NCI-H82 treated with DMSO at 0.1 percent for 48 hours (cell line): ENCODE results near the gene WDR7.

Experiments used
- DNase-seq: peaks from one replicate; lab custom pipeline; 2025; ENCODE audit not compliant: unreplicated experiment; lab: John Stamatoyannopoulos, UW

WDR7 gene

GRCh38 chr18:56795381-56795780 lies 144.2 kb downstream of the WDR7 start:
- DNase-seq: no peak

DNA sequence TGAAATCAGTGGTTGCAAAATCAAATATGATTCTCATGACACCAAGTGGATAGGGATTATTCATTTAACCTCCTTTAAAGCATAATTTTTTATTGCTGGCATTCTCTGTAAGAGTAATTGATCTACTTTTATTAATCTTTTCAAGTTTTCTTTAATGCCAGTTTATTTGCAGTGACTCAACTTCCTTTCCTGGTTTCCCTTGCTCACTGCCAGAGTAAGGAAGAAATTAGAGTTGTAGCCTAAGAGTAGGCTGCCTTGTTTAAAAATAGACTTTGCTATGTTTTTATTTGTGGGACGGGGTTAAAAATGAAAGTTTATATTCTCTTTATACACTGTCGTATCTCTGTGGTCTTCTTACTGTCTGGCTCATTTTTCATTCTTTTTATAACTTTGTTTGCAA lies 148.6 kb downstream of the WDR7 start:
- DNase-seq: no peak

DNA sequence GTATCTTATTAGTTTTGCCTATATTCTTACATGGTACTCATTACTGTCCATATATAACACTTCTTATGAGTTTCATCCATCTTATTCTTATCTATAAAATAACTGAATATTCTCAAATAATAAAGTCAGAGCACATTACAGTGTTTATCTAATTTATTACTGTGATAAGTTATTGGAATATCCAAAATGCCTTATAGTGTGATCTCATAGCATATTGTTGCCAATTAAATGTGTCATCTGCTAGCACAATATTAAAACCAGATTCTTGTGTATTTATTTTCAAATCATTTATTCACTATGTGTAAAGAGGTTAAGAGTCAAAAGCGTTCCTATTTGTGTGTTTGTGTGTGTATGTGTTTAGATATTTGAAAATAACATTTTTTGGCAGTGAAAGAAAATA lies 151.9 kb downstream of the WDR7 start:
- DNase-seq: no peak

- DNase-seq: no peak
Observed at GRCh38 chr18:56804395-56804794, 153.2 kb downstream of the WDR7 start.

DNA sequence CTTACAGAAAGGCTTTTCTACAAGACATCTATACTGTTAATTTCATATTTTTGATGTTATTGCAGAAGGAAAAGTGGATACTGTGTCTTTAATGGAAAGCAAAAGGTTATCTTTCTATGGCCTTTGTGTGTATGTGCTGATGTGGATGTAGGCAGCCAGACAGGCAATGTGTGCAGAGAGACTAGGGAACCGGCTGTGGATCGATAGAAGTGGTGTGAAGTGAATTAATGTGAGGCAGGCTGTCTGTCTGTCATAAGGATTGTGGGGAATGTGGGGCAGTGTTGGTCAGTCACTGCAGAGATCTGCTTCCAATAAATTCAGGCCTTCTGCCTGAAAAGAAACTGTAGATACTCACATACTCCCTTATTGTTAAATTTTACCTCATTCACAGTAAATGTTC lies 156.7 kb downstream of the WDR7 start:
- DNase-seq: no peak

GRCh38 chr18:56812674-56813073 lies 161.5 kb downstream of the WDR7 start:
- no peak for DNase-seq

DNA sequence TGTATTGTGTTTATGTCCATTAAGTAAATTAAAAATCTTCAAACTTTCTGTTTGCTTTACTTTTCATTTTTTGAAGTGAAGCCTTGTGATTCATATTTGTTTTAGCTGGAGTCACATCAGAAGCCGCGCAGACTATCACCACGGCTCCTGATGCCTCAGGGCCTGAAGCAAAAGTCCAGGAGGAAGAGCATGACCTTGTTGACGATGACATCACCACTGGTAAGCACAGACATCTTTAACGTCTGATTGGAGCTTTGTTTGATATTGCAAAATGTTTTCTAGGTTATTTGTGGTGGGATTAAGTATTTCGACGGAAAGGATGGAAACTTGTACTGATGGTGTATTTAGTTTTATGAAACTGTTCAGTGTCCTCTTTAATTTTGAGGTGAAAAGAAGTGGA lies 164.8 kb downstream of the WDR7 start:
- DNase-seq: no peak

DNA sequence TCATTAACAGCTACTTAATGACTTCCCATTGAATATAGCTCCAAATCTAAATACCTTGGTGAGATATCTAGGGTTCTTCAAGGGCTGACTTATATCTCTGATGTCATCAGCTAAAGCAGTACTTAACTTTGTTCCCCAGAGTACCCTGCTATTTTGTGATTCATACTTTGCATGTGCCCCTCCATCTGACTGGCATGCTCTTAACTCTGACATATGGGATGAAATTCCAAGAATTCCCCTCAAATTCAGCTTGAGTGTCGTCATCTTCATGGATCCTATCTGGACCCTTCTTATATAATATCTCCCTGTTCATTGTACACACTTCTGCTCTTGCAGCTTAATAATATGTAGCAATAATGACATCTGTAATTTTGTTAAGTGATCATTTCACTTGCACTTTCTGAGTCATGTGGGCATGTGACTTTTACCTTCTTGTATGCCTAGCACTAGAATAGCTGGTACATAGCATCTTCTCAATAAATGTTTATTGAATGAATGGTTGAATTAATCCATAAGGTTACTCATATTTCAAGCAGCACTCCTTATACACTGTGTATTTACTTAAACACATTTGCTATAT lies 172.9 kb downstream of the WDR7 start:
- no peak for DNase-seq

DNA sequence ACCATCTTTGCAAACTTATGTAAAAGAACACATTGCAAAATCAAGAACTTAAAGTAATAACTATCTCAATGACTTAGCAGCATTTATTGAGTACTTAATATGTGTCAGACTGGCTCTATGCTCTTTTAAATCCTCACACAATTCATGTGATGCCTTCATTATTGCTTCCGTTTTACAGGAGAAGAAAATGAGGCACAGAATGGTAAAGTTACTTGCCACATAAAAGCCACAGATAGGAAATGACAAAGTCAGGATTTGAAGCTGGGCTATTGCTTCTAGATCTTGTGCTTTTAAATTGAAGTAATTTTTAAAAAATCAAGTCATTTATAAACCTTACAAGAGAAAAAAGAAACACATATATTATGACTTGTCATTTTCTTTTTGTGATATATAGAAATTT lies 174.2 kb downstream of the WDR7 start:
- no peak for DNase-seq

DNA sequence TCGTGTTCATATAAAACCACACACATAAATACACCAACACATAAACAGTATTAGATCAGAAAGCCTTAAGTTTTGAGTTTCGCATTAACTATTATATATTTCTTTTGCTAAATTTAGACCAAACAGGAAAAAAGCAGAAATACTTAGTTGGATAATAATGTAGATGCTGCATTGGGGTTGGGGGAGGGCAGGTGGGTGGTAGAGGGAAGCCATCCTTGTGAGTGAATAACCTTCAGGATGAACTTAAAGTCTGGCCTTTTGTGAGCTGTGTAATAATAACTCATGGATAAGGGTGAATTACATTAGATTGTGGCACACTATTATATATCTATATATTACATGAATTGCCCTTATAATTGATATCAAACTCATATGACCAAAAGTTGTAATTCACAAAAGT lies 174.7 kb downstream of the WDR7 start:
- DNase-seq: no peak

GRCh38 chr18:56831988-56832387 lies 180.8 kb downstream of the WDR7 start:
- DNase-seq: no peak

- no peak for DNase-seq
Observed at GRCh38 chr18:56835331-56835730, 184.2 kb downstream of the WDR7 start.

DNA sequence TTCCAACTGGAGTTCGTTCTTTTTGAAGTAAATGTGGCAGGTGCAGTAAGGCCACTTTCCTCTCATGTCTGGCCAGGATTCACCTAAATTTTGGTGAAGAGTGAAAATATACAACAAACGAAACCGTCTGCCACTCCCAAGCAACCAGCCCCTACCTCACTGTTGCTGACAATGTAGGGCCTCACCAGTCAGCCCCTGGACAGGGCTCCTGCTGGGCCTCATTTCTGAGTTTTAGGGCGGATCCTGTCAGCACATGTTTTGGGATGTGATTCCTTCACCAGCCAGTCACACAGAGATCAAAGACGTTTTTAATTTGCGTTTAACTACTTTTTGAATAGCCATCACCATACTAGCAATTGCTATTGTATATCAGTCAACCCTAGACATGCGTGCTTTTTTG lies 185.0 kb downstream of the WDR7 start:
- DNase-seq: no peak

DNA sequence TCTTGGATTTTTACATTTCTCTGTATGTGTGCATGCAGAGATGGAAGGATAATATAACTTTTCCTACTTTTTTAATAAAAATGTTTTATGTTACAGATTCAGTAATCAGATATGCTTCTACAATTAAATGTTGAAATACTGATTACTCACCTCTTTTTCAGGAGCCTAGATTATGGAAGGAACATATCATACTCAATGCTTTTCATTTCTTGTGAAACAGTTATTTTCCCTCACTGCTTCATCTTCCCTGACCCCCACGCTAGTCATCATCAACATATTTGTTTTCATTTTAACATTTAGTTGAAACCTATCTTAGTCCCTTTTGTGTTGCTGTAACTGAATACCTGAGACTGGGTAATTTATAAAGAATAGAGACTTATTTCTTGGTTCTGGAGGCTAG lies 190.7 kb downstream of the WDR7 start:
- DNase-seq: no peak

GRCh38 chr18:56843241-56843640 lies 192.1 kb downstream of the WDR7 start:
- no peak for DNase-seq

DNA sequence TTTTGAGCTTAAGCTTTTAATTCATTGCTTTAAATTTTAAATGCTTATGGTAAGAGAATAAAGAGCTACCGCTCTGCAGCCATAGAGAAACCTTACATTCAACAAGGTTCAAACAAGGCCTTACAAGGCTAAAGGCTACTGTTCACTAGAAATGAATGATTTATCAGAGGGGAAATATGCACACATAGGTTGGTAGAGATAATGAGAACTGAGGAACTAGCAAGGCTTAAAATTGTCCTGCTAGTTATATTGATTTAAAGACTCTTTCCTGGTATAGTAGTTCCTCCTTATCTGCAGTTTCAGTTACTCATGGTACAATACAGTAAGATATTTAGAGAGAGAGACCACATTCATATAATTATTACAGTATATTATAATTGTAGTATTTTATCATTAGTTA lies 193.4 kb downstream of the WDR7 start:
- no peak for DNase-seq

DNA sequence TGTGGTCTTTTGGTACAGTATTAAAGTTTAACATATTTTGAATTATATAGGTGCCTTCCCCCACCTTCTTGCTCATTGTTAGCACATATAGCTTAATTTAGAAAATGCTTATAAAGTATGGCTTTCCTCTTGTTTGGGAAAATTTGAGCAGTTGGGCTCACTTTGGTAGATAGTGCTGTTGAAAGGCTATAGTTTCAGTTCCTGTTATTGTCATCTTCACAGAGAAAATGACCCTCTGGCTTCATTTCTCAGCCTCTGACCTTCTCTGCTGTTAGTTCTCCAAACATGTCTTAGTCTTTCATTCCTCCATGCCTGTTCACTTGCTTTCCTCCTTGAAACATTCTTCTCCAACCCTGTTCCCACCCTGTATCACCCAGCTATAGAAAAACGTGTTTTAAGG lies 200.6 kb downstream of the WDR7 start:
- DNase-seq: no peak

- no peak for DNase-seq
Observed at GRCh38 chr18:56853961-56854360, 202.8 kb downstream of the WDR7 start.

GRCh38 chr18:56861244-56861643 lies 210.1 kb downstream of the WDR7 start:
- no peak for DNase-seq

GRCh38 chr18:56869189-56869777 lies 218.1 kb downstream of the WDR7 start:
- DNase-seq: peak; percentile 30

DNA sequence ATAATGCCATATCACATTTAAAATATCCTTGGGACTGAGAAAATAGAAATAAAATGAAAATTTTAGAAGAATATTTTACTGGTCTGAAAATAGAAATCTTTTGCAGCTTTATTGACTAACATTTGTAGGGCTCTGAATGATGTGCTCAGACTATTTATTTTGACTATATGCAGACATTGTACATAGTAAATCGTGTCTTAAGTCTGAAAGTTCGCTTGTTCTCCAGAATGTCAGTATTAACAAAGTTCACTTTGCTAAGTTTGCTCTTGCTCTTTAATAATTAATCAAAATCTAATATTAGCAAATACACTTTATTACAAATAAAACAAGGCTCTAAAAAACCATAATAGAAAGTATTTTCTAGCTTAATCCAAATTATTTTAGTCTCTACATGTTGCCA lies 219.8 kb downstream of the WDR7 start:
- DNase-seq: no peak

- peak; percentile 52 for DNase-seq
Observed at GRCh38 chr18:56872140-56872539, 221.0 kb downstream of the WDR7 start.

DNA sequence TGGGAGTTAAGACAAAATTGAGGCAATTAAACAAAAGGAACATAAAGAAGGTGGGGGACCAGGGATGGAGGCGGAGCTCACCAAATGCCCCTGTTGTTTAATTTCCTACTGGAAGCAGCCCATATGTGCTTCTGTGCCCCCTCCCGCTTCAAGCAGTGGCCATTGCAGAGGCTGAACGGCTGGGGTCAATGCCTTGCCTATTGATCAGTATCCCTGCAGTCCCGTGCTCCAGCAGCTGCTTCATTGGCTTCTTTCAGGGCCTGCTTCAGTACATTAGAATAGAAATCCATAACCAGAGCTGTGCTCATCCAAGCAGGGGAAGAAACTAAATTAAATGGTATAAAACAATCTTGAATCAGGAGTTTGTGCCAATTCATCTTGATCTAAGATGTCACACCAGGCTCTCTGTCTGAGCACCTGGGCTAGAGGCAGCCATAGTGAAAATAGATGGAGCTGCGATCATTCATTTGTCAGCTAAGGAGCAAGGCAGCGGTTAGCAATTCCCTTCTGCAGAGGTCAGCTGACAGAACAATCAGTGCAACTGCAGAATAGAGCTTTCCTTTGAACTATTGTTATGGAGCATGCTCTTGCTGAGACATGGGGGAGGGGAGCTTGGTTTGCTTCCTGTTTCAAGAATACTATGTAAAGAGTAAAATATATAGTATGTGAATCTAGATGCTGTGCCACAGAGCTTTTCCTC lies 222.4 kb downstream of the WDR7 start:
- DNase-seq: no peak
